Gastrocnemius medialis (tissue), 4 donors: Measurements from ENCODE around the gene CAMK2D.

ENCODE experiments used
- POLR2A ChIP-seq, 2 donors: fragments of 450-650 bp; IDR thresholded peaks; one replicate each; pipeline ENCODE4 v1.6.1; 2017; ENCODE audit warnings: antibody characterized with exemption in 2 of 2, mild to moderate bottlenecking in 2 of 2, moderate library complexity in 2 of 2
- TF ChIP-seq, protein P1 (sequence below), 5 experiments: fragments of 450-650 bp in 3 of 5; fragments of 200-600 bp in 2 of 5; sonication (generic) in 2 of 5; IDR thresholded peaks in 4 of 5; conservative IDR thresholded peaks in 1 of 5; 1 replicate in 4 of 5; 2 replicates in 1 of 5; pipeline ENCODE4 v1.5.1; 2016 to 2019; ENCODE audit warnings: antibody characterized with exemption in 5 of 5, mild to moderate bottlenecking in 3 of 5, moderate library complexity in 3 of 5

DNA sequence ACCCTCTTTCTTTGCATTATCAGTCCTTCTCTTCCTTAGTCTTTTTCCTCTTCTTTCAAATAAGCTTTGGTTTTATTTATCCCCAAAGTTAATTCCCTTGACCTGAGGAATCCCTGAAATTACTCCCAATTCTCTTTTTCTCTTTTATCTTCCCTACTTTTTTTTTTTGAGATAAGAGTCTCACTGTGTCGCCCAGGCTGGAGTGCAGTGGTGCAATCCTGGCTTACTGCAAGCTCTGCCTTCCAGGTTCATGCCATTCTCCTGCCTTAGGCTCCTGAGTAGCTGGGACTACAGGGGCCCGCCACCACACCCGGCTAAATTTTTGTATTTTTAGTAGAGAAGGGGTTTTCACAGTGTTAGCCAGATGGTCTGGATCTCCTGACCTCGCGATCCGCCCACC is 17.8 kb downstream of the CAMK2D start:
- no peak for TF ChIP-seq POLR2A (IDR thresholded peaks at IDR 0.05)
- TF ChIP-seq, protein P1, sequence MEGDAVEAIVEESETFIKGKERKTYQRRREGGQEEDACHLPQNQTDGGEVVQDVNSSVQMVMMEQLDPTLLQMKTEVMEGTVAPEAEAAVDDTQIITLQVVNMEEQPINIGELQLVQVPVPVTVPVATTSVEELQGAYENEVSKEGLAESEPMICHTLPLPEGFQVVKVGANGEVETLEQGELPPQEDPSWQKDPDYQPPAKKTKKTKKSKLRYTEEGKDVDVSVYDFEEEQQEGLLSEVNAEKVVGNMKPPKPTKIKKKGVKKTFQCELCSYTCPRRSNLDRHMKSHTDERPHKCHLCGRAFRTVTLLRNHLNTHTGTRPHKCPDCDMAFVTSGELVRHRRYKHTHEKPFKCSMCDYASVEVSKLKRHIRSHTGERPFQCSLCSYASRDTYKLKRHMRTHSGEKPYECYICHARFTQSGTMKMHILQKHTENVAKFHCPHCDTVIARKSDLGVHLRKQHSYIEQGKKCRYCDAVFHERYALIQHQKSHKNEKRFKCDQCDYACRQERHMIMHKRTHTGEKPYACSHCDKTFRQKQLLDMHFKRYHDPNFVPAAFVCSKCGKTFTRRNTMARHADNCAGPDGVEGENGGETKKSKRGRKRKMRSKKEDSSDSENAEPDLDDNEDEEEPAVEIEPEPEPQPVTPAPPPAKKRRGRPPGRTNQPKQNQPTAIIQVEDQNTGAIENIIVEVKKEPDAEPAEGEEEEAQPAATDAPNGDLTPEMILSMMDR (IDR thresholded peaks at IDR 0.05 in 4 of 5, conservative IDR thresholded peaks at IDR 0.05 in 1 of 5), result no peak
